ENCODE results near the gene RALBP1.

- TF ChIP-seq, protein P1, sequence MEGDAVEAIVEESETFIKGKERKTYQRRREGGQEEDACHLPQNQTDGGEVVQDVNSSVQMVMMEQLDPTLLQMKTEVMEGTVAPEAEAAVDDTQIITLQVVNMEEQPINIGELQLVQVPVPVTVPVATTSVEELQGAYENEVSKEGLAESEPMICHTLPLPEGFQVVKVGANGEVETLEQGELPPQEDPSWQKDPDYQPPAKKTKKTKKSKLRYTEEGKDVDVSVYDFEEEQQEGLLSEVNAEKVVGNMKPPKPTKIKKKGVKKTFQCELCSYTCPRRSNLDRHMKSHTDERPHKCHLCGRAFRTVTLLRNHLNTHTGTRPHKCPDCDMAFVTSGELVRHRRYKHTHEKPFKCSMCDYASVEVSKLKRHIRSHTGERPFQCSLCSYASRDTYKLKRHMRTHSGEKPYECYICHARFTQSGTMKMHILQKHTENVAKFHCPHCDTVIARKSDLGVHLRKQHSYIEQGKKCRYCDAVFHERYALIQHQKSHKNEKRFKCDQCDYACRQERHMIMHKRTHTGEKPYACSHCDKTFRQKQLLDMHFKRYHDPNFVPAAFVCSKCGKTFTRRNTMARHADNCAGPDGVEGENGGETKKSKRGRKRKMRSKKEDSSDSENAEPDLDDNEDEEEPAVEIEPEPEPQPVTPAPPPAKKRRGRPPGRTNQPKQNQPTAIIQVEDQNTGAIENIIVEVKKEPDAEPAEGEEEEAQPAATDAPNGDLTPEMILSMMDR (IDR thresholded peaks at IDR 0.05), result no peak
- no peak for TF ChIP-seq POLR2AphosphoS5 (IDR thresholded peaks at IDR 0.05)
These were observed 19.4 kb upstream of the RALBP1 start for GRCh38 chr18:9455718-9456511.
